Keratinocyte (primary cell): ENCODE data around the gene CXADR. TPM values are rescaled to one million over a fixed set of nuclear protein-coding genes. Genes with fewer than 3 reads are reported as not detected.

Source experiments
- DNase-seq: peaks from one replicate; pipeline ENCODE4 v3.0.0-alpha.2; 2011; ENCODE audit warnings: low read depth, missing footprints, low spot score
- FAIRE-seq: peaks from 2 replicates; lab custom pipeline; 2011; peaks lifted over from hg19 to GRCh38; lab: Jason Lieb, UNC
- H2AFZ ChIP-seq: 2 replicates; pipeline ENCODE4 v1.6.0; 2012; ENCODE audit warnings: low read length, control low read depth, inconsistent platforms; ENCODE audit not compliant: control insufficient read depth
- H3K27ac ChIP-seq: 2 replicates; pipeline ENCODE4 v1.5.1; 2011; ENCODE audit warnings: low read length; ENCODE audit not compliant: control insufficient read depth, insufficient read depth
- H3K27me3 ChIP-seq: 3 replicates; pipeline ENCODE4 v1.6.0; 2011; ENCODE audit warnings: low read length; ENCODE audit not compliant: control insufficient read depth, insufficient read depth; ENCODE audit errors: extremely low read depth
- H3K36me3 ChIP-seq, 2 experiments: 2 replicates in 1 of 2; 3 replicates in 1 of 2; pipeline ENCODE4 v1.5.1; 2011; ENCODE audit warnings: low read length in 2 of 2, mild to moderate bottlenecking in 1 of 2; ENCODE audit not compliant: control insufficient read depth in 2 of 2, insufficient read depth in 2 of 2; ENCODE audit errors: extremely low read depth in 1 of 2
- H3K4me1 ChIP-seq: 3 replicates; pipeline ENCODE4 v1.5.1; 2011; ENCODE audit warnings: low read length; ENCODE audit not compliant: control insufficient read depth, insufficient read depth; ENCODE audit errors: extremely low read depth
- H3K4me2 ChIP-seq: 3 replicates; pipeline ENCODE4 v1.6.0; 2011; ENCODE audit warnings: low read depth, low read length; ENCODE audit not compliant: control insufficient read depth, insufficient read depth; ENCODE audit errors: extremely low read depth
- H3K4me3 ChIP-seq, 3 experiments: fragments of 200-600 bp in 1 of 3; sonication (generic) in 1 of 3; 2 replicates in 2 of 3; 3 replicates in 1 of 3; pipeline ENCODE4 v1.5.1; 2011 to 2016; ENCODE audit warnings: low read length in 3 of 3, mild to moderate bottlenecking in 3 of 3, control low read depth in 2 of 3, inconsistent platforms in 1 of 3, low read depth in 1 of 3, mixed read lengths in 1 of 3, mixed run types in 1 of 3, moderate library complexity in 1 of 3; ENCODE audit not compliant: control insufficient read depth in 2 of 3, insufficient read depth in 2 of 3; ENCODE audit errors: extremely low read depth in 1 of 3
- H3K79me2 ChIP-seq: 2 replicates; pipeline ENCODE4 v1.6.0; 2012; ENCODE audit warnings: low read length; ENCODE audit not compliant: control insufficient read depth, insufficient read depth
- H3K9ac ChIP-seq: 3 replicates; pipeline ENCODE4 v1.6.0; 2011; ENCODE audit warnings: low read length; ENCODE audit not compliant: control insufficient read depth, insufficient read depth; ENCODE audit errors: extremely low read depth
- H3K9me1 ChIP-seq: 3 replicates; pipeline ENCODE4 v1.6.0; 2011; ENCODE audit warnings: low read length; ENCODE audit not compliant: control insufficient read depth, insufficient read depth; ENCODE audit errors: extremely low read depth
- H3K9me3 ChIP-seq: 2 replicates; pipeline ENCODE4 v1.5.1; 2012; ENCODE audit warnings: low read depth, low read length; ENCODE audit not compliant: control insufficient read depth
- H4K20me1 ChIP-seq: 3 replicates; pipeline ENCODE4 v1.6.0; 2011; ENCODE audit warnings: low read length; ENCODE audit not compliant: control insufficient read depth, insufficient read depth; ENCODE audit errors: extremely low read depth
- CTCF ChIP-seq, 3 experiments: IDR thresholded peaks in 1 of 3; conservative IDR thresholded peaks in 1 of 3; optimal IDR thresholded peaks in 1 of 3; 2 replicates in 2 of 3; 3 replicates in 1 of 3; pipeline versions ENCODE3 to v1.5.1; 2011; ENCODE audit warnings: low read length in 3 of 3, mild to moderate bottlenecking in 3 of 3, moderate library complexity in 2 of 3, control low read depth in 1 of 3, inconsistent platforms in 1 of 3; ENCODE audit not compliant: insufficient read depth in 2 of 3; ENCODE audit errors: extremely low read depth in 1 of 3
- EZH2 ChIP-seq: IDR thresholded peaks from one replicate; pipeline ENCODE4 v1.6.1; 2012; ENCODE audit warnings: inconsistent platforms, mild to moderate bottlenecking, low read length, moderate library complexity
- dilution Hi-C: fragments of 300-500 bp; cut with MboI; formaldehyde crosslinking; loops from one replicate; pipeline ENCODE4 v1.7.0; 2020; ENCODE audit warnings: low sequenced_read_pairs; ENCODE audit not compliant: extremely low pct_ligation_motif_present
- polyA plus RNA-seq, 5 experiments: library from polyadenylated mRNA; depleted of rRNA in 3 of 5; stranded (reverse) in 3 of 5; stranded (forward) in 1 of 5; unstranded in 1 of 5; fragments of >200 nt; gene quantifications; 1 replicate in 1 of 5; 2 replicates in 3 of 5; 3 replicates in 1 of 5; pipeline versions ENCODE4 v1.2.1 to v1.2.3, GENCODE V29; 2011 to 2012; ENCODE audit warnings: missing spikeins in 2 of 5, low read depth in 1 of 5, low replicate concordance in 1 of 5

Gene CXADR
- polyA plus RNA-seq, 1 donor (not counting 4 experiments of a cell fraction or from before 2014, with no cell fraction given): 37.3 TPM

GRCh38 chr21:17585875-17586450, 73.1 kb downstream of the CXADR start:
- no peak for TF ChIP-seq EZH2
- TF ChIP-seq CTCF (optimal IDR thresholded peaks at IDR 0.05 in 1 of 3, IDR thresholded peaks at IDR 0.05 in 1 of 3, conservative IDR thresholded peaks at IDR 0.05 in 1 of 3; ENCODE audit: extremely low read depth in 1 of 3, insufficient read depth in 2 of 3, low read length in 3 of 3): peak in 2 of 3 experiments; percentile 27 to 36

GRCh38 chr21:17590430-17590829, 77.6 kb downstream of the CXADR start:
- Histone ChIP-seq H3K4me2 (no peak overlapping the region), H3K4me1 (no peaks in the 10 kb centered on the region), H3K9ac (no peak overlapping the region), H4K20me1 (no peaks in the 10 kb centered on the region), H3K9me1 (no peaks in the 10 kb centered on the region), H3K27me3 (no peaks in the 10 kb centered on the region), H3K9me3 (no peaks in the 10 kb centered on the region), H3K79me2 (no peaks in the 10 kb centered on the region), H3K36me3 (peaks cover 0 to 12% of the 10 kb centered on the region in 2 experiments), H2AFZ (no peak overlapping the region), H3K27ac (no peak overlapping the region), H3K4me3 (no peak overlapping the region)
- dilution Hi-C loops: no loop called here
- DNase-seq (no peak), FAIRE-seq (peak; percentile 49)
- TF ChIP-seq EZH2 (no peak), CTCF (optimal IDR thresholded peaks at IDR 0.05 in 1 of 3, IDR thresholded peaks at IDR 0.05 in 1 of 3, conservative IDR thresholded peaks at IDR 0.05 in 1 of 3; ENCODE audit: extremely low read depth in 1 of 3, insufficient read depth in 2 of 3, low read length in 3 of 3) (no peak)

More at GRCh38 chr21:17585875-17586450, 73.1 kb downstream of the CXADR start:
- Histone ChIP-seq H3K9me3 (no peaks in the 10 kb centered on the region), H2AFZ (no peak overlapping the region), H3K4me3 (no peak overlapping the region), H3K27me3 (no peaks in the 10 kb centered on the region), H3K27ac (no peak overlapping the region), H3K79me2 (no peaks in the 10 kb centered on the region), H3K9me1 (no peaks in the 10 kb centered on the region), H3K9ac (no peak overlapping the region), H3K4me2 (no peak overlapping the region), H3K36me3 (no peaks in the 10 kb centered on the region), H4K20me1 (no peaks in the 10 kb centered on the region), H3K4me1 (no peaks in the 10 kb centered on the region)
- dilution Hi-C loops: no loop called here
- no peak for FAIRE-seq
- no peak for DNase-seq
